Glomerular visceral epithelial cell (primary cell): ENCODE measurements around the gene CORO7.

Experiments used
- DNase-seq: peaks from one replicate; pipeline ENCODE4 v3.0.0-alpha.2; 2016; ENCODE audit errors: extremely low spot score

CORO7 gene

DNA sequence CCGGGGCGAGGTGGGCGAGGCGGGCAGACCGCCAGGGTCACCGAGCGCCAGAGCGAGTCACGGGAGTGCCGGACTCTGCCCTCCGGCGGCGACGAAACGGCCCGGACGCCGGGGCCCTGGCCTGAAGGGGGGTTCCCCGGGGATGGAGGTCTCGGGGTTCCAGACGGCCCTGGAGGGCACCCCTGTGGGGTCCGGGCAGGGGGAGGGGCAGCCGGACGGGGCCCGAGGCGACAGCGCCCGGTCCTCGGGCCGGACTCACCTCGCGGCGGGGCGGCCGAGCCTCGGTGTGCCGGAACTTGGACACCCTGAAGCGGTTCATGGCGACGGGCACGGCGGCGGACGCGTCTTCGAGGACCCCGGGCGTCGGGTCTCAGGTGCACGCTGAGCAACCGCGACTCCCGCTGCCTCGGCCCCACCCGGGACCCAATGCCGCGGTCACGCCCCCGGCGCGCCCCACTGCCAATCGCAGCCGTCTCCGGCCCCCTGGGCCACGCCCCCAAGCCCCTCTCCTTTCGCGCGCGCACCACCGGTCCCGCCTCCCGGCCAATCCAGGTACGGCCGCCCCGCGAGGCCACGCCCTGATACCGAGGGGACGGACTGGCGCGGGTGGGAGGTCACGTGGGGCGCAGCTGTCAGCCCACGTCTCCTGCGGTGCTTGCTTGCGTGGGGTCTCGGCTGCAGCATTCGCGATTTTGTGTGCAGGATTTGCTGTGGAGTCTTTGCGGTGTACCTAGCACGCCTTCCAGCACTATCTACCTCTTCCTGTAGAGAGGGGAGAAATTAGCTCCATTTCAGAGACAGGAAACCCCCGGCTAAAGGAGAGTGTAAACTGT lies at the start of gene CORO7:
Gene CORO7 (minus strand): TSS at position 397 of the 833 bp plus-strand sequence. CDS start 78 bp downstream, at position 319.
- DNase-seq: peak; percentile 90

DNA sequence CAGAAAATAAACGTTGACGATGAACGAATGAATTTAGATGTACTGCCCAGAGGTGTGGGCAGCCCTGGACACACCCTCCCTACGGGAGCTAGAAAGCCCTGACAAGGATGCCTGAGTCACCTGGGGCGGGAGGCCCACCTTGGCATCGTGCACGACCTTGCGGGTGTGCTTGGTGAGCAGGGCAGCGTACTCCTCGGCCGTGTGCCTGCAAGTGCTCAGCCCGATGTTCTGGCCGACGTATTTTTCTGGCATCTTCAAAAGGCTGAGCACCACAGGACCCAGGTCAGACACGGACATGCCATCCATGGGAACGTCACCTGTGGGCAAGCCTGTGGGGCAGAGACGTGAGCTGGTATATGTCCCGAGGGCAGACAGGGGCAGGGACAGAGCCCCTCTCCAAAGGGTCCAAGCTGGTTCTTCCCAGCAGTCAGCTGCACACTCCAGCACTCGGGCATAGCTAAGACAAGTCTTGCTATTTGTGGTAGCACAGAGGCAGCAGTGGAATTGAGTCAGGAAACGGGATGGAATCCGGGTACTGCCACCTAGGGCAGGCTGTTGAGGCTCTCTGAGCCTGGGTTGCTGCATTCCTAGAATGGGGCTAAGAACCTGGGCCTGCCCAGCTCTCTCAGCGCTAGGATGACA lies 47.2 kb upstream of the CORO7 start:
- DNase-seq: no peak

DNA sequence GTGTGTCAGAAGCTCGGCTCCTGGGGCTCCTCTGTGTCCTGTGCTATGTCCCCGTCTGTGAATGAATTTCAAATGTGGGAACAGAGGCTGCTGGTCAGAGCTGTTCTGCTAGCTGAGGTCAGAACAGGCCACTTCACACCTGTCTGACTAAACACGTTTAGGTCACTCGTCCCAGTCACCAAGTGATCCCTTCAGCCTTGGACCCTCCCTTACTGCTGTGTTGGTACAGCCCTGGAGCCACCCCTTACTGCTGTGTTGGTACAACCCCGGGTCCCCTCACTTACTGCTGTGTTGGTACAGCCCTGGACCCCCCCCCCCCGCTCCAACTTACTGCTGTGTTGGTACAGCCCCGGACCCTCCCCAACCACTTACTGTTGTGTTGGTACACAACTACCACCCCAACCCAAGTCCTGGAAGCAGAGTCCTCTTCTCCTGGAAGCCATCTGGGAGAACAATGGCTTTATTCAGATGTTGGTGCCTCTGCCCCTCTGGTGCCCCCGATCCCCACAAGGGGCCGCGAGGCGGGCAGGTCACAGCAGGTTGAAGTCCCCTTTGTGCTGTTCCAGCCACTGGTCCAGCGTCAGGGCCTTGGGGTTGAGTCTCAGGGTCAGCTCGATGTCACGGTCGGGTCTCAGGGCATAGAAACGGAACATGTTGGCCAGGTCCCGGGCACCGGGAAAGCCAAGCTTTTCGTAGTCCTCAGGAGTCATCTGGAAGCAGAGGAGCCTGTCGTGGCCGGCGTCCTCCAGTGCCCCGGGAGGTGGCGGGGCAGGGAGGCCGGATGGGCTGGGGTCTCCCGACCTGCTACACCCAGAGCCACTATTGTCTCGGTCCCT lies 45.1 kb upstream of the CORO7 start:
- DNase-seq: no peak

DNA sequence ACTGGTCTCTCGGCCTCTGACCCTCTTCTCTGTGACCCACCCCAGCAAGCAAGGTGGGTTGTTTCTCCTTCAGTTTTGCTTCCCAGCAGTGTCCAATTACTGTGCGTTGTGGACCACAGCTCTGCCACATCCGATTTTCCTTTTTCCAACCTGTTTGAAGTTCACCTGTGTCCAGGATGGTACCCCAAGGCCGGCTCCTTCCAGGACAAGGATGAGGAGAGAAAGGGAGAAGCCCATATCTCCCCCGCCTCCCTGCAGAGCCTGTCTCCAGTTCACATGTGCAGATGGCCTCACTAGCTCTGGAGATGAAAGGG lies 44.5 kb upstream of the CORO7 start:
- no peak for DNase-seq

DNA sequence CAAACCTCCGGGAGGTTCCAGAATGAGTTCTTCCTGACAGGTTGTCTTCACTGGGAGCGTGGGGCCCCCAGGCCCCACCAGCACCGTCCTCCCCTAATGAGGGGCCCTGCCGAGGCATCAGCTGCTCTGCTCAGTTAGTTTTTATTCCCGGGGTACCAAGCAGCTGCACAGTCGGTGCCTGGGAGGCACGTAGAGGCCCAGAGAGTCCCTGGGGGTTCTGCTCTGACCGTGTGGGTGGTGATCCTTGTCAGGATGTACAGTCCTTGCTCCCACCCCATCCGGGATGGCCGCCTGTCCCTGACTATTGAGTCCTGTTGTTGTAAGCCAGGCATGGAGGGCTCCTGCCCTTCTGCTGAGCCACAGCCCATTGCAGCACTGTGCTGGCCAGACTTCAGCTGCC lies 39.6 kb upstream of the CORO7 start:
- DNase-seq: no peak

DNA sequence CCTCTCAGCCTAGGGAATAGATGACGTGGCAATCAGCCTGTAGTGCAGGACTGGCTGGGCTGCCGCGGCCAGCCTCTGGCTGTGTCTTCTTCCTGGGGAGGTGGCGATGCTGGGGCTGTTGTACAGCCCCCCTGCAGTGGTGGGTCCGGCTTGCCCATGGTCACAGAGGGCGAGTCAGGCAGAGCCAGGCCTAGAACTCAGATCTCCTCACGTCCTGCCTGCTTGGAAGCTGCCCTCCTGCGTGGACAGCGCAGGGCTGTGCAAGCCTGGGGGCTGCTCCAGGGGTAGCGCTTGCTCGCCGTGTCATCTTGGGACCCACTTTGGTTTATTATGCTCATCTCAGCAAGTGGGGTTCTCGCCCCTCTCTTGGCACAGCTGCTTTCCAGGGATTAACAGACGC lies 38.7 kb upstream of the CORO7 start:
- no peak for DNase-seq

DNA sequence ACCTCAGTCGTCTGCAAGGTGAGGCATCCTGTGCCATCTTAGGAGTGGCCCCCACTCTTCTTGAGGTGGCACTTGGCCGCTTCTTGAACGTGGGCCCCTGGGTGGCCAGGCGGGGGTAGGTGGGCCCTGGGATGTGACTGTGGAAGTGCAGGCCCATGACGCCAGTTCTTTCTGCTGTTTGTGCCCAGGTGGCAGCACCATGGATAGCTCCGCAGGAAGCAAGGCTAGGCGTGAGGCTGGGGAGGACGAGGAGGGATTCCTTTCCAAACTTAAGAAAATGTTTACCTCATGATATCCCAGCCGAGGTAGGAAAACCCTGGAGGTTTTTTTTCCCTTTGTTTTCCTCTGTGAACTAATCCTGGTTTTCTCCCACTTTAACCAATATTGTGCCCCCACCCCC lies 38.2 kb upstream of the CORO7 start:
- no peak for DNase-seq

DNA sequence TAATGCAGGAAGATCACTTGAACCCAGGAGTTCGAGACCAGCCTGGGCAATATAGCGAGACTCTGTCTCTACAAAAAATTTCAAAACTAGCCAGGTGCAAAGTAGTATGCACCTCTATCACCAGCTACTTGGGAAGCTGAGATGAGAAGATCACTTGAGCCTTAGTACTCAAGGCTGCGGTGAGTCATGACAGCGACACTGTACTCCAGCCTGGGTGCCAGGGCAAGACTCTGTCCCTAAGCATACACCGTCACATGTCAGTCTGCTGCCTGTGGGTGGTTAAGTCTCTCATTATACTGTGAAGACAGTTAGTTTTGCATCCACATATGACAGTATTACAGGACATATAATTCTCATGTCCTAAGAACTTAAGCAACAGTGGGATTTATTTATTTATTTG lies 36.3 kb upstream of the CORO7 start:
- no peak for DNase-seq

DNA sequence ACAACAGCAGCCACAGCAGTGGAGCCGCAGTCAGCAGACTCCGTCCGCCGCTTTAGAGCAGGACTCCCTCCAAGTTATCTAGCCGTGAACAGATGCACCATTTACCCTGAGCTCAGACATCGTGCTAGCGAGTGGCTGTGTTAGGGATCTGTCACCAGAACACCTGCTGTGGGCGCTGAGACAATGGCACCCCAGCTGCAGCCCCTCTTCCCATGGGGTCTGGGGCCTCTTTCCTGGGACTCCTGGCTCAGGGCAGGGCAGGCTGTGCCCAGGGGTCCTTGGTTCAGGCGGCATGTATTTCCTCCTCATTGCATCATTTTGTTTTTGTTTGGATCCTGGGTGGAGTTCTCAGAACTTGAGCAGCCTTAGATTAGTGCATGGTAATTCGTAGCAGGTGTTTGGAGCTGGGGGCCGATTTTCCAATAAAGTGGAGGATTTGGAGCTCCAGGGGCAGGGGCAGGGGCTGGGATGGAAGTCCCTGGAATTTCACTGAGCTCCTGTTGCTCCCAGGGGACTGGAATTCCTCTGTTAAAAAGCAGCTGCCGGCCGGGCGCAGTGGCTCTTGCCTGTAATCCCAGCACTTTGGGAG lies 34.6 kb upstream of the CORO7 start:
- no peak for DNase-seq

DNA sequence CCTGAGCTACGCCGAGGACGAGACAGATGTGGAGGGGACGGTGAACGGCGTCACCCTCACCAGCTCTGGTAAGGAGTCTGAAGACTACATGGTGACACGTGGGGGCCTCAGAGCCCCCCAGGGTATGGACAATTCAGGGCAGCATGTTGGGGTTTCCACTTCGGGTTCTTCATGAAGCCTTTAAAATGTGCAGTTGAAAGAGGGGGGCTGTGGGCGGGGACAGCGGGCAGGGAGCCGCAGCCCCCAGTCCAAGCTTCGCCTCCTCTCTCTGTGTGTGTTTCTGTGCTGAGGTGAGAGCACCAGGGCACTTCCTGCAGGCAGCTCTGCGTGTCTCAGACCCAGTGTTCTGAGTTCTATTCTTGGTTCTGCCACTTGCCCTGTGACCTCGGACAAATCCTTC lies 34.0 kb upstream of the CORO7 start:
- DNase-seq: no peak

DNA sequence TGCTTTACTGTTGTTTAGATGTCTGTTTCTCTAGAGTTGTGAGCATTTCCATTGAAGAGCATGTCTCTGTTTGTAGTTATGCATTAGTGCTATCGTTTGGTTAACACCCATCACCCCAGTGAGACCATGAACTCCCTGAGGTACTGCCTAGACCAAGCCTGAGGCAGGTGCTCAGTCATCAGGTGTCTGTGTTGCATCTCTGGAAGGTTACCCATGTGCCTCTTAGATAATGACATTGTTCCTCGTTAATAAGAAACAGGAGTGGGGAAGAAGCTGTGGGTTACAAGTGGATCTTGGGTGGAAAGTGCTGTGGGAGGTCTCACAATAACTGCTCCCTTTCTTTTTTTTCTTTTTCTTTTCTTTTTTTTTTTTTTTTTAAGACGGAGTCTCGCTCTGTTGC lies 27.6 kb upstream of the CORO7 start:
- DNase-seq: no peak

DNA sequence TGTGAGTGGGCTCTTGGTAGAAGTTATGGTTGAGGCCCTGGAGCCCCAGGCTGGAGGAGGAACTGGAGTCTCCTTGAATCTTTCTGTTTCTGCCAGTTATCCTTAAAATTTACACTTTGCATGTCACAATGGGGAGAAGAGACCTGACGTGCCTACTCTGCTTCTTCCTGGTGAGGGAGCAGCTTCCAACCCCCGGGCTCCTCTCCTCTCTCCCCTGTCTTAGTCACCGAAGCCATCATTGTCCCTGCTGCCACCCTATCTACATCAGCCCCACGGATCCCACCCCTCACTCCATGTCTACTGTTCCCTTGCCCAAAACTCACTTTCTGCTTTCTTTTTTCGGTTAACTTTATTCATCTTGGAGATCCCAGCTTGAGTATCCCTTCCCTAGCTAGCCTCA lies 26.9 kb upstream of the CORO7 start:
- DNase-seq: no peak

DNA sequence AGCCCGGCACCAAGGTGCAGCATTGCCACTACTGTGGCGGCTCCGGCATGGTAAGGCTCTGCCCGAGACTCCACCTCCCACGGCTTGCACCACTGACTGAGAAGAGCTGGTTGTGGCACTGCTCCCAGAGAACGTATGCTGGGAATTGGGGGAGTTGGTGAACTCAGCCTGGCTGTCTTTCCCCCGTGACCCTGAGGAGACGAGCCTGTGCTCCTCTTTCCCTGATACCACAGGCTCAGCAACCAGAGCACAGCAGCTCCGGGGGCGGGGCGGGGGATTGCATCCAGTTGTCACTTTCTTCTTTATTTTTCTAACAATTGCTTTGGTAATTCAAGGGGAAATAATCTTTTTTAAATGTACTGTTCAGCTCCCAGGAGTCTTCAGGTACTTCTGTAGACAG lies 26.0 kb upstream of the CORO7 start:
- DNase-seq: no peak

DNA sequence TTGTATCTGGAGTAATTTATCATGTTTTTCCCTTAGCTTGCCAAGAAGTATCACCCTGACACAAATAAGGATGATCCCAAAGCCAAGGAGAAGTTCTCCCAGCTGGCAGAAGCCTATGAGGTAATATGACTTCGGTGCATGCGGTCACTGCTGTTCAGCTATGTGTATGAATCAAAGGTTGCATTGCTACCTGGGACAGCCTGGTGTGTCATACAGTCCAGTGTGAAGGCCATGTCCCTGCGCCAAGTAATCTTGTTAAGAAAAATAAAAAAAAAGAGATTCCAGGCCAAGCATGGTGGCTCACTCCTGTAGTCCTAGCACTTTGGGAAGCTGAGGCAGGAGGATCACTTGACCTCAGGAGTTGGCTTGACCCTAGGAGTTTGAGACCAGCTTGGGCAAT lies 21.0 kb upstream of the CORO7 start:
- DNase-seq: no peak

DNA sequence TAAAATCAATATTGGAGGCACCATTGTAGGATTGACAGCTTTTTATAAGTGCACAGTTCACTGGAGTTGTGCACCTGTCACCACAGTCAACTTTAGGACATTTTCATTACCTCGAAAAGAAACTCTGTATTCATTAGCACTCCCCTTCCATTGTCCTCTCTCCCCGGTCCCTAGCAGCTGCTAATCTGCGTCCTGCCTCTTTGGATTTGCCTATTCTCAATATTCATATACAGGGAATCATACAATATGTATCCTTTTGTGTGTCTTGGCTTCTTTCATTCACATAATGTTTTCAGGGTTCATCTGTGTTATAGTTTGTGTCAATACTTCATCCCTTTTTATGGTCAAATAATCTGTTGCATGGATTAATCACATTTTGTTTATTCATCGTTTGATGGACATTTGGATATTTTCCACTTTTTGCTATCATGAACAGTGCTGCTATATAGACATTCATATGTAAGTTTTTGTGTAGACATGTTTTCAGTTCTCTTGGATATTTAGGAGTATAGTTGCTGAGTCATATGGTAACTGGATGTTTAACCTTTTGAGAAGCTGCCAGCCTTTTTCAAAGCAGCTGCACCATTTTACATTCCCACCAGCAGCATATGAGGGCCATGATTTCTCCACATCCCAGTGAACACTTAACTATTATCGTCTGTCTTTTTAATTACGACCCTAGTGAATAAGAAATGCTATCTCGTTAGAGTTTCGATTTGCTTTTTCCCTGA lies 19.1 kb upstream of the CORO7 start:
- no peak for DNase-seq

DNA sequence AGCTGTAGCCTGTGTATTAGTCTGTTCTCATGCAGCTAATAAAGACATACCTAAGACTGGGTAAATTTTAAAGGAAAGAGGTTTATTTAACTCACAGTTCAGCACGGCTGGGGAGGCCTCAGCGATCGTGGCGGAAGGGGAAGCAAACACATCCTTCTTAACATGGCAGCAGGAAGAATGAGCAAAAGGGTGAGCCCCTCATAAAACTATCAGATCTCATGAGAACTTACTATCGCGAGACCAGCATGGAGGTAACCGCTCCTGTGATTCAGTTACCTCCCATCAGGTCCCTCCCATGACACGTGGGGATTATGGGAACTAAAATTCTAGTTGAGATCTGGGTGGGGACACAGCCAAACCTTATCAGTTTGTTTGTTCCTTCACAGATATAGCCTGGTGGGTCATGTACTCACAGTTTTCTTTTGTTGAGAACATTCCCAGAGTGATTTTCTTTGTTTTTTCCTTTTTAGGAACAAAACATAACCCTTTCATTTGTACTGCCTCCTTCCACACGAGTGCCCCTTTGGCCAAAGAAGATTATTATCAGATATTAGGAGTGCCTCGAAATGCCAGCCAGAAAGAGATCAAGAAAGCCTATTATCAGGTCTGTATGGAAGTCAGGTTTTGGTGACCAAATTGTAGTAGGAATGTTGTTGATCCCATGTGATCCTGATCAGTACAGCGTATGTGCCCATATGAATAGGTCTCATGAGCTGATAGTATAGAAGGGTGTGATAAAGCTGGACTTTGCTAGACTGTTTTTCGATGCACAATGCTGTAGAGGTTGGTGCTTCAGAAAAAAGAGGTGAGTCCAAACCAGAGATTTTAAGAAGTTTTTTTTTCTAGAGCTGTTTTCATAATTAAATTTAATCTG lies 17.8 kb upstream of the CORO7 start:
- DNase-seq: no peak

DNA sequence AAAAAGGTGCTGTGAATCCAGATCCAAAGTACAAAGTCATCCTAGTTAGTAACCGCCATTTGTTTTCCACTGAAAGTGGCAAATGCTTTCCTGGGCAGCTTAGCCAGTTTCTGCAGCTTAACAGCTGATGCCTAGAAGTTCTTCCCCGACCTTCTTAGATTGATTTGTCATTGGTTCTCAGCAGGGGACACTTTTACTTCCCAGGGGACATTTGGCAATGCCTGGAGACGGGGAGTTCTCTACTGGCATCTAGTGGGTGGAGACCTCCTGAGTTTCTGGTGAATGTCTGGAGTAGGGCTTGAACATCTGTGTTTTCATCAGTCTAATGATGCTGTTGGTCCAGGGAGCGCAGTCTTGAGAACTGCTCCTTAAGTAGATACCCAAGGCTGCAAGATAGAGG lies 16.8 kb upstream of the CORO7 start:
- DNase-seq: no peak

DNA sequence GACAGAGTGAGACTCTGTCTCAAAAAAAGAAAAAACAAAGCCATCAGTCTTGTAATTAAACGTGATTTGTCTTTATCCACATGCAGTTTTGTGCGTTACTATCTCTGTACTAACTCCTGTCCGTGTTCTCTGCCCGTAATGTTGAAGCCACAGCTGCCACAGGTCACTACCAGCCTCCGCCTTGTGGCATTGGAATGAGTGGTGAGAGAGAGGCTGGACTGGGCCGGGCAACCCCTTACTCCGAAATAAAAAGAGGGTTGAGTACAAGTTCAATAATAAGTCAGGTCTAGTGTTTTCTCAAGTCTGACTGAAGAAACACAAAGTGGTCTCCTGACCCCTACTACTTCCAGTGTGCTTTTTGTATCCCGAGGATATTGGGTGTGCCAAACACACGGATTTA lies 14.6 kb upstream of the CORO7 start:
- DNase-seq: no peak

DNA sequence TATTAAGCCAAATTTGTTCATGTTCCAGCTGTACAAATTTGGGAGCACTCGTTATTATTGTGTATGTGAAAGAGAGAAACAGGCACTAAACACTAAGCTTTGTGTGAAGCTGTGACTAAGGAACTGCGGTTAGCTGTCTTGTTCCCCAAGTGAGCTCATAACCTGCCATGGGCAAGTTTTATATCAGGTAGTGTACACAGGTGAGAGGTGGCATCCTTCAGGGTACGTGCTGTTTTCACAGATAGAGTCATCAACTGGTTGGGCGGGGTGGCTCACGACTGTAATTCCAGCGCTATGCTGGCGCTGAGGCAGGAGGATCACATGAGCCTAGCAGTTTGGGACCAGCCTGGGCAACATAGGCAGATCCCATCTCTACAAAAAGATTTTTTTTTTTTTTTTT lies 12.1 kb upstream of the CORO7 start:
- DNase-seq: no peak

DNA sequence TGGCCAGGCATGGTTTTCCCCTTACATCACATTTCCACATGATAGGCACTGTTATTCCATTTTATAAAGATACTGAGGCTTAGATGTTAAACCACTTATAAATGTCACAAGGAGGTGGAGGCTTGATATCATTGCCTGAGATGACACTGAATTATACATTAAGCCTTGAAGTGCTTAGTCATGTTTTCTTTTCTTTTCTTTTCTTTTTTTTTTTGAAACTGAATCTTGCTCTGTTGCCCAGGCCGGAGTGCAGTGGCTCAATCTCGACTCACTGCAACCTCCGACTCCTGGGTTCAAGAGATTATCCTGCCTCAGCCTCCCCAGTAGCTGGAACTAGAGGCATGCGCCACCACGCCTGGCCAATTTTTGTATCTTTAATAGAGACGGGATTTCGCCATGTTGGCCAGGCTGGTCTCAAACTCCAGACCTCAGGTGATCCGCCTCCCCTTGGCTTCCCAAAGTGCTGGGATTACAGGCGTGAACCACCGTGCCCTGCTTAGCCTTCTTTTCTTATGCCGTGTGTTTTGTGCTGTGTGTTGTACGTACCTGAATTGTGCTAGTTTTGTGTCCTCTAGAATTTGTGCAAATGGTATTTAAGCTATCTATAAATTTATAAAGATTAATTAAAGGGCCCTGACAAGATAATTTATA lies 10.5 kb upstream of the CORO7 start:
- no peak for DNase-seq
